D721Med (cell line): ENCODE results near the gene NPHP3.

Experiments used
- DNase-seq: peaks from one replicate; pipeline ENCODE4 v3.0.0; 2011; ENCODE audit warnings: low spot score; ENCODE audit not compliant: insufficient read length
- FAIRE-seq: peaks from 2 replicates; lab custom pipeline; 2011; peaks lifted over from hg19 to GRCh38; lab: Jason Lieb, UNC
- TF ChIP-seq, protein P1 (sequence below): IDR thresholded peaks from 2 replicates; pipeline ENCODE4 v1.5.1; 2012; ENCODE audit warnings: mild to moderate bottlenecking, control low read depth; ENCODE audit not compliant: insufficient read depth; ENCODE audit errors: missing control alignments

NPHP3 gene

DNA sequence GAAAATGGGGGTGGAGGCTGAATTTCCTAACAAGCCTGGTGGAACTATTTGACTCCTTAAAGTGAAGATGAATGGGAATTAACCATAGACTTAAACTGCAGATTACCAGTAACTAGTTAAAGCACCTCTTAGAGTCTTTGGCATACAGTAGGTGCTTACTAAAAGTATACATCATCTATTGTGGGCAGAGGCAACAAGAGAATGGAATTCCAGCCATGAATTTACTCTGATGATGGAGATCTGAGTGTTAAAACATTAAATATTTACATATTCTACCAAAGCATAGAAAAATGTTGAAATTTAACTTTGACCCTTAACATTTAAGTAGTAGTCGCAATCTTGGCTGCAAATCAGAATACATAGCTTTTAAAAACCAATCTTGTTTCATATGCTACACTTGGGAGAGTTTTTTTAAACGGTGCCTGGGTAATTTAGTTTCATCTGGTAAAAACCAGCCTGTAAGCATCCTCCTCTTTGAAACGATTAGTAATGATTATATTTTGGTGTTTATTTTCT lies 56.9 kb downstream of the NPHP3 start:
- TF ChIP-seq, protein P1, sequence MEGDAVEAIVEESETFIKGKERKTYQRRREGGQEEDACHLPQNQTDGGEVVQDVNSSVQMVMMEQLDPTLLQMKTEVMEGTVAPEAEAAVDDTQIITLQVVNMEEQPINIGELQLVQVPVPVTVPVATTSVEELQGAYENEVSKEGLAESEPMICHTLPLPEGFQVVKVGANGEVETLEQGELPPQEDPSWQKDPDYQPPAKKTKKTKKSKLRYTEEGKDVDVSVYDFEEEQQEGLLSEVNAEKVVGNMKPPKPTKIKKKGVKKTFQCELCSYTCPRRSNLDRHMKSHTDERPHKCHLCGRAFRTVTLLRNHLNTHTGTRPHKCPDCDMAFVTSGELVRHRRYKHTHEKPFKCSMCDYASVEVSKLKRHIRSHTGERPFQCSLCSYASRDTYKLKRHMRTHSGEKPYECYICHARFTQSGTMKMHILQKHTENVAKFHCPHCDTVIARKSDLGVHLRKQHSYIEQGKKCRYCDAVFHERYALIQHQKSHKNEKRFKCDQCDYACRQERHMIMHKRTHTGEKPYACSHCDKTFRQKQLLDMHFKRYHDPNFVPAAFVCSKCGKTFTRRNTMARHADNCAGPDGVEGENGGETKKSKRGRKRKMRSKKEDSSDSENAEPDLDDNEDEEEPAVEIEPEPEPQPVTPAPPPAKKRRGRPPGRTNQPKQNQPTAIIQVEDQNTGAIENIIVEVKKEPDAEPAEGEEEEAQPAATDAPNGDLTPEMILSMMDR, result no peak
- FAIRE-seq, result no peak
- no peak for DNase-seq

DNA sequence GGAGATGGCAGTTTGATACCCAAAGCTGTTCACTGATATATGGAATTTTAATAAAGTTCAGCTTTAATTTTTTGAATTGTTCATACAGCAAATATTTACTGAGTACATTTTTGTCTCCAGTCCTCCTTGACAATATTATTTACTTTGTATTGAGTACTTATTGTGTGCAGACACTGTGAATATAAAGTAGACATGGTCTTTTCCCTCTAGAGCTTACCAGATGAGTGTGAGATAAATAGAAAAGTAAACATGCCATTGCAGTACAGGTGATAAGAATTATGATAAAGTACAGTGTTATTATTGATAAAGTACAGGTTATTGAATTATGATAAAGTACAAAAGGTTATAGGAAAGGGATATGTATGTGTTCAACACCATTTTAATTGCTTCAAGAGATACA lies 60.0 kb downstream of the NPHP3 start:
- DNase-seq (no peak), FAIRE-seq (no peak)
- TF ChIP-seq, protein P1, result no peak

DNA sequence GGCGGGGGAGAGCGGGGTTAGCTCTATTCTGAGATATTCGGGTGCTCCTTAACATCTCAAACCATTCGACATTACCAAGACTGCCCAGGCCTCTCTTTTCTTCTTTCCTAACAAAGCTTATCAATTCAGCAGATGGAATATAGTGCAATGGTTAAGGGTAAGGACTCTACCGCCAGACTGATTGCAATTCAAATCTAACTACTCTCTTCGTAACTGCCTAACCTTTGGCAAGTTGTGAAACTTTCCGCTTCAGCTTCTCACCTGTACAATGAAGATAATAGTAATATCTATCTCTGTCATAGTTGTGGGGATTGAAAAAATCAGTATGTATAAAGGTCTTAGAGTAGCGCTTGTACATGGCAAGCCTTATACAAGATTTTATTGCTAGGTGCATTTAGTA lies 61.1 kb downstream of the NPHP3 start:
- FAIRE-seq (no peak), DNase-seq (no peak)
- TF ChIP-seq, protein P1, result no peak

DNA sequence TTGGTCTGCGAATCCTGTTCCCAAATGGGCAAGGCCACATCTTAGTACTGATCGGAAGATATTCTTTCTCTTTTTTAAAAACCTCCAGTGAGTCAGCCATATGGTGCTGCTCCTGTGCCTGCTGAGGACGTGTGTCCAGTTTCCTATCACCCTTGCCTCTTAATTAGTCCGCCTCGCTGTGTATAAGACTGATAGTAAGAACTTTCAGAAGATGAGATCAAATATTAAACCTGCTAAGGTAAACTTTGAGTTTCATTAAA lies 61.5 kb downstream of the NPHP3 start:
- TF ChIP-seq, protein P1, result no peak
- FAIRE-seq (no peak), DNase-seq (no peak)

DNA sequence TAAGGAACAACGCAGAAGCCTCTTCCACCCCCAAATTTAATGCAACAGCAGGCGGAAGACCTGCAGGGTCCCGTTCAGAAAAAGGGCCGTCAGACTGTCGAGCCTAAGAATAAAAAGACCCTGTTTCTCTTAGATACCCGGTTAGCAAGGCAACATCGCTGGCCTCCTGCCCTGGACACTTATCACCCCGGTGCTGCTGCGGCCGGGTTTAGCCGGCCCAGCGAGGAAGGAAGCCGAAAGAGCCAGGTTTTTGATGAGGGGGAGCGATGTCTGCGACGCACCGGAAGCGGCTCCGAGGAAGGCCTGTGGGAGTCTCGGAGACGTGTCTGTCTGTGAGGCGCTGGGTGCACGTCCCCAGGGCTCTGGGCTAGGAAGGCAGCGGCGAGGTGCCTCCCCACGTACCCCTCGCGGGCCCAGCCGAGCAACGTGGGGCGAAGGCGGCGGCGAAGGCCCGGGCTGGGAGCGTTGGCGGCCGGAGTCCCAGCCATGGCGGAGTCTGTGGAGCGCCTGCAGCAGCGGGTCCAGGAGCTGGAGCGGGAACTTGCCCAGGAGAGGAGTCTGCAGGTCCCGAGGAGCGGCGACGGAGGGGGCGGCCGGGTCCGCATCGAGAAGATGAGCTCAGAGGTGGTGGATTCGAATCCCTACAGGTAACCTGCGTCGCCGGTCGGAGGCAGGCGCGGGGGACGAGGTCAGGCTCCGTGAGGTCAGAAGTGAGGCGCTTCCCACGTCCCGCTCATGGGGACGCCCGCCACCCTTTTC lies 62.0 kb downstream of the NPHP3 start, which contains the start of gene UBA5:
Gene UBA5 (plus strand): TSS at position 278 of the 759 bp plus-strand sequence. CDS start 209 bp downstream, at position 487.
- TF ChIP-seq, protein P1, result no peak
- DNase-seq (peak; percentile 29), FAIRE-seq (no peak)

DNA sequence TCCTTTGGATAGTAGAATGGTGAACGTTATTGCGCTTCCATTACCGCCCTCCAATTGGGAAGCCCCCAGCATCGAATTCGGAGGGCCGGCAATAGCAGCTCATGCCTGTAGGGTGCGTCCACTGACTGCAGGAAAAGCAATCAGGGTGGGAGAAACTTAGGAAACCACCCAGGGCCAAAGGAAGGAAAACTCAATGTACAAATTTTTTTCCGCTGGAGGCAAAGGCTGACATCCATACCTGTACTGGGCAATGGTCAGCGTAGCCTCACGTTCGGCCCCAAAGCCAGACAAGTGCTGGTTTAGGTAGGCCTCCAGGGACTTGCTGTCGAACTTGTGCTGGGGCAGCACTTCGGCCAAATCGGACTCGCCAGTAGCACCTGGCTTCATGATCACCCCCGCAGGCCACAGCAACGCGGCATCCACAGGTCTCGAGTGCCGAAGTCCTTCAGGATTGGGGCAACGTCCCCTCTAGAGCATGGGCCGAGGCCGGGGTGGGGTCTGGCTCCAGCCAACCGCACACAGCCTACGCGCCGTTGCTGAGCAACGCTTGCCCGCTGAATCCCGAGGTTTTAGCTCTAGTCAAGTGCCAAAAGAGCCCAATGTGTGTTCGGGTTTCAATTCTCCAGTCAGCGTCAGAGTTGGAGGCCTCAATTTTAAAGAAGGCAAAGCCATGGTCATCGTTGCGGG lies 62.7 kb downstream of the NPHP3 start, which contains the start of gene ACAD11:
Gene ACAD11 (minus strand): TSS at position 445 of the 687 bp plus-strand sequence. CDS start 58 bp downstream, at position 387.
- DNase-seq (peak; percentile 29), FAIRE-seq (no peak)
- TF ChIP-seq, protein P1, result peak; percentile 58
